GM18870 (cell line): ENCODE data around the gene BRSK2.

Experiments
- ATAC-seq: cut with Tn5 transposase; IDR thresholded peaks from one replicate; pipeline ENCODE4 v1.9.1; 2021; ENCODE audit warnings: moderate library complexity; ENCODE audit not compliant: unreplicated experiment

BRSK2 gene

GRCh38 chr11:1480191-1480554 lies 90.4 kb downstream of the BRSK2 start:
- no peak for ATAC-seq

- no peak for ATAC-seq
Observed at GRCh38 chr11:1480555-1481482, 91.1 kb downstream of the BRSK2 start.

DNA sequence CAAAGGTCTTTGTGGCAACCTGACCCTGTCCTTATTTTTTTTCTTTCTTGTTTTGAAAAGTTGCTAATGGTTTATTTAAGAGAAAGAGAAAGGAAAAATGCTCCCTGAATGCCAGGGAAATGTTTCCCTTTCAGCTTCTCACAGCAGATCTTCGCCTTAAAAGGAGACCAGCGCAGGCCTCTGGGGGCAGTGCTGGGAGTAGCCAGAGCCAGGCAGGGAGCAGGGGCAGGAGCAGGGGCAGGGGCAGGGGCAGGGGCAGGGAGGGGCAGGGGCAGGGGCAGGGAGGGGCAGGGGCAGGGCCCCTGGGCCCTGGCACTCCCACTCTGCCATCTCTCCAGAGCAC lies 91.7 kb downstream of the BRSK2 start:
- no peak for ATAC-seq

DNA sequence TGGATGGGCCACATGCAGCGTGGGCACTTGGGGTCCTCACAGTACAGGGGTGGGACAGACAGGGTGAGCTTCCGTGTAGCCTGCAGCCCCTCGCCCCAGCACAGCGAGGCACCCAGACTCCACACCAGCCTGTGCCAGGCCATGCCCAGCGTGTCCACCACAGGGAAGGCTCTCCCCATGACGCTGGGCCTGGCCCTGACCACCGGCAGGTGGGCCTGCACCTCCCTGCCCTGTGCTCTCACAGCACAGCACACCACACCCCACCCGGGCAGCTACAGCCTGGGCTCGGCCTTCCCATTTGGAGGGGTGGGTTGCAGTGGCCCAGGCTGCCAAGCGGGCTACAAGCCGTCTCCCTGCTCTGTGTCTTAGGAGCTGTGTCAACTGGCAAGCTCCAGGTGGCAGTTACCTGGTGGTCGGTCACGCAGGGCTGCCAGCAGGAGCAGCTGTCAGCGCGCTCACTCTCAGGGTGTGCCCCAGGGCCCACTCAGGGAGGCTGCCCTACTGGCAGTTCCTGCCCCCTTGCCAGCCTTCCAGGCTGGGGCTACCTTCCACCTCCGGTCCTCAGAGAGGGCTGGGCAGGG lies 92.2 kb downstream of the BRSK2 start:
- no peak for ATAC-seq

GRCh38 chr11:1482581-1483444 lies 93.1 kb downstream of the BRSK2 start:
- no peak for ATAC-seq

DNA sequence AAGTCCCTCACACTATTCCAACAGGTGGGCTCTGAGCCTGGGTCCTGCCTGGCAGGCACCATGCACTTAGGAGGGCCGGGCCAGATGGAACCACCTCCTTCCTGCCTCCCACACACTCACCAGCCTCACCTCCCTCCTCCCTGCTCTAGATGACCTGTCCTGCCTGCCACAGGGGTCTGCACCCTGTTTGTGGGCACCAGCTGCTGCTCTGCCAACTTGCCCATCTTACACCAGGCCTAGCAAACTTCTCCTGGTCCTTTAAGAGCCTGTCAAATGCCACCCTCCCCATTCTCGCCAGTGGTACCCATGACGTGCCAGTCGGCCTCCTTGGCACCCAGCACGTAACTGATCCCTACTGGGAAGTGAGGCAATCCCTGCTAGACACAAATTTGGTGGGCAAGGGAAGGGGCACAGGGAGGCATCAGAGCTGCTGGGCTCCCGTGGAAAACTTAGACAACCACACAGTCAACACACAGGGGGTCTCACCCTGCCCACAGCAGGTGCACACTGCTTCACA lies 93.8 kb downstream of the BRSK2 start:
- no peak for ATAC-seq

DNA sequence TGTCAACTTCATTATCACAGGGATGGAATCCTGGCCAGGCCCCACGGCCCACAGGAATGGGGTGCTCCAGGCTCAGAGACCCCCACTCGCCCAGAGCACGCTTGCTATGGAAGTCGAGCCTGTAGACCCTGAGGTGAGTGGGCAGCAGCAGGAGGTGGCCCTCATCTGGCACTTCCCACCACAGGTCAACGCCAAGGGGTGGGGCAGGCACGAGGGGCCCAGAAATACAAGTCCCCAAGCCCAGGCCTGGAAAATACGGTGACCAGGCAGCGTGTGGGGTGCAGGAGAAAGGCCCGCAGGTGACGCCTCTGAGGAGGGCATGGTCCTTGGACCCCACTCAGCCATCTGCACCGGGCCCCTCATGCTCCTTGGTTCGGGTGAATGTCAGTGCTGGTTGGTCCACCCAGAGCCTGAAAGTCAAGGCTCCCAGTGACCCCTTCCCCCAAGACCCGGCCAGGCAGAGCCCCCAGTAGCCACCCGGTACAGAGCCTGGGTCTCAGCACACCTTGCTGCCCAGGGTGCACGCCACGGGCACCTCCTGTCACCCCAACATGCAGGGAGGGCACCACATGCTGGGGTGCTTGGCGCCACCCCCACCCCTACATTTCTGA lies 94.4 kb downstream of the BRSK2 start:
- ATAC-seq: no peak

DNA sequence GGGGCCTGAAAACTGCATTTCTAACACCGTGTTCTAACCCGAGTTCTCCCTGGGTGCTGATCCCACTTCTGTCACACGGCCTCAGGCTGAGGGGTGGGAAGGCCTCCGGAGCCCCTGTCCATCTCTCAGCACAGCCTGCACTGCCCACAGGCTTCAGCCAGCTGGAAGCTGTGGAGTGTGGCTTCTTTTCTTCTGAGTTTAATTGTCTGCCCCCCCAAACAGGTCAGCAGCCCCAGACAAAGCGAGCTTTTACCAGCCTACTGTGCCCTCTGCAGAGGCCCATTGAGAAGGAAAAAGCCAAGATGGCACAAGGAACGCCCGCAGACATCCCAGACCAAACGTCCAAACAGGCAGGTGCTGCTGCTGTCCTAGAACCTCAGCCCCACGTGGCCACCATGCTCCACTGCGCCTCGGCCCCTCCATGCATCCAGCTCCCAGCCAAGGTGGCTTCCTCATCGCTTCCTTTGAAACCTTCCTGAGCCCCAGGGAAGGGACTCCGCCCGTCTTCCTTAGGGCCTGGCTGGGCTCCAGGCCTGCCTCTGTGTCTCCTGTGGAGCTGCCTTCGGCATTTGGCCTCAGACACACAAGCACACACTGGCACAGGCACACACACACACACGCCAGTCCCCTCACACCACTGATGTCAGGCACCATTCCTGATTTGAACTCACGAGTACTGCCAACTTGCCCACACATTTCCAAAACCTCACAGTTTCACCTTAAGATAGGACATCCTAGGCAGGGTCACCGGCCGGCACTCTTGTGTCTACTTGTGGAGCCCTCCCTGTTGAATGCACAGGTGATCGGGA lies 95.2 kb downstream of the BRSK2 start:
- ATAC-seq: no peak

GRCh38 chr11:1485504-1485885 lies 95.8 kb downstream of the BRSK2 start:
- ATAC-seq: no peak

GRCh38 chr11:1486054-1486825 lies 96.5 kb downstream of the BRSK2 start, which contains the start of gene MOB2:
TSS of gene MOB2 (minus strand) at chr11:1486779. CDS start at chr11:1486556, 223 bp downstream.
- no peak for ATAC-seq

DNA sequence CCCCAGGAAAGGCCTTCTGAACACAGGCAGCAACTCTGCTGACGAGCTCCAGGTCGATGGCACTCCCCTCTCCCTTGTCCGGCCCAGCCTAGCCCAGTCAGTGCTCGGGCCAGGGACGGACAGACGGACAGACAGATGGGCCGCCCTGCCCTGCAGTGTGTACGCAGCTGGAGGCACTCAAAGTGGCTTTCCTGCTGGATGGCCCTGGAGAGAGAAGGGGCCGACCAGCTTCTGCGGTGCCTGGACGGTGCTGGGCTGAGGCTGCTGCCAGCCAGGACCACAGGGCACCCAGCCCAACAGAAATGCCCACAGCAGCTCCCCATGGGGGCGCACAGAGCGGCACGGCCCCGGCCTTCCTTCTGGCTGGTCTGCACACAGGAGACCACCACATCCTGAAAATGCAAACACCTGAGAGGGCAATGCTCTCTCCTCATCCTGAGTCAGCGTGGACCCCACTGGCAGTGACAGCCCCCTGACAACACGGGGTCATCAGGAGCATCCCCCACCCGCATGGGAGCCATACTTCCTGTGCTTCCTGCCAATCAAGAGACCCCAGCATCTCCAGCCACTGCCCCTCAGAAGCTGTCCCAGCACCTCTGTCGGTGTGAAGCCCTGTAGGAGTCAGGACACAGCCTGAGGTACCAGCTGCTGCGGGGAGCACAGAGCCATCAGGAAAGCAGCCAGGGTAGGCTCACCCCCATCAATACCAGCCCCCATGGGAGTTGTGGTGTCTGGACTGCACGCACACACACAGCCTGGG lies 97.5 kb downstream of the BRSK2 start:
- ATAC-seq: no peak

DNA sequence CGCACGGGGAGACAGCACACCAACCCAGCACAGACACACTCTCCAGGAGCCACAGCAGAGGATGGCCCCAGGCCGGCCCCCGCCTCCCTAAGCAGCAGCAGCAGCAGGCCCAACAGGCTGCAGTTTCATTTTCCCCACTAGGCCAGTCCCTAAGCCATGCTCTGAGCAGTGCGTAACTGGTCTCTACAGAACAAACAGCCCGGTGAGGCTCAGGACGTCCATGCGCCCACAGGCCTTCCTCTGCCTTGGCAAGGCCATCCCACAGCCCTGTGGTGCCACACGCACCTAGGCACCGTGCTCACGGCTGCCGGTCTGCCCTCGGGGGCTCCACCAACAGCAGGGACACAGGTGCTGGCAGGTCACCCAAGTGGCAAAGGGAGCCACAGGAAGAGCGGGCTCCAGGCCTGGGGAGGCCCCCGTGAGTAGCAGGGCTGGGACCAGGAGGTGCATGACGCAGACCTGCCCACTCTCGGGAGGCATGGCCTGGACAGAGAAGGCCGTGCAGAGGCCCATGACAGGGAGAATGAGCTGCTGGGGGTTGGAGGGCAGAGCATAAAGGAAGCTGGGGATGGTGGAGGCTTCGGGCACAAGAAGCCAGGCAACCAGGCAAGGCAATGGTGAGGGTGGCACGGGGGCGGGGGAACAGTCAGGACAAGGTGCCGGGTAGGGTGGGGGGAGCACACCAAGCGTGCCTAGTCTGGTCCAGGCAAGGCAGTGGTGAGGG lies 98.3 kb downstream of the BRSK2 start:
- no peak for ATAC-seq

GRCh38 chr11:1488575-1489180 lies 98.9 kb downstream of the BRSK2 start:
- no peak for ATAC-seq

- ATAC-seq: no peak
Observed at GRCh38 chr11:1490651-1491050, 100.9 kb downstream of the BRSK2 start.

DNA sequence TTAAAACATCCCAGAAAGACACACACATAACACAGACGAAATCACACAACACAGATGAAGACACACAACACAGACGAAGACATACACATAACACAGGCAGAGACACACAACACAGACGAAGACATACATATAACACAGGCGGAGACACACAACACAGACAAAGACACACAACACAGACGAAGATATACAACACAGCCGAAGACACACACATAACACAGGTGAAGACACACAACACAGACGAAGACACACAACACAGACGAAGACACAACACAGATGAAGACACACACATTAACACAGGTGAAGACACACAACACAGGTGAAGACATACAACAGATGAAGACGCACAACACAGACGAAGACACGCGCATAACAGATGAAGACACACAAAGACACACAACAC lies 101.6 kb downstream of the BRSK2 start:
- no peak for ATAC-seq

GRCh38 chr11:1493650-1494244 lies 104.0 kb downstream of the BRSK2 start:
- no peak for ATAC-seq

- ATAC-seq: no peak
Observed at GRCh38 chr11:1494650-1495049, 104.9 kb downstream of the BRSK2 start.
